Astrocyte of the cerebellum (primary cell): Measurements from ENCODE around the gene ART1.

Experiments used
- DNase-seq: peaks from one replicate; pipeline ENCODE4 v3.0.0-alpha.2; 2011; ENCODE audit warnings: low read depth
- H3K4me3 ChIP-seq: 2 replicates; pipeline ENCODE4 v1.5.1; 2011; ENCODE audit warnings: mild to moderate bottlenecking, low read depth, low read length, moderate library complexity
- CTCF ChIP-seq: IDR thresholded peaks from 2 replicates; pipeline ENCODE4 v1.5.1; 2012; ENCODE audit warnings: low read length, low read depth, moderate library complexity, mild to moderate bottlenecking; ENCODE audit errors: missing control alignments
- in situ Hi-C: cut with HindIII; loops from 2 replicates; pipeline ENCODE4 v1.10.0; 2017; ENCODE audit warnings: low sequenced_read_pairs

The ART1 gene

DNA sequence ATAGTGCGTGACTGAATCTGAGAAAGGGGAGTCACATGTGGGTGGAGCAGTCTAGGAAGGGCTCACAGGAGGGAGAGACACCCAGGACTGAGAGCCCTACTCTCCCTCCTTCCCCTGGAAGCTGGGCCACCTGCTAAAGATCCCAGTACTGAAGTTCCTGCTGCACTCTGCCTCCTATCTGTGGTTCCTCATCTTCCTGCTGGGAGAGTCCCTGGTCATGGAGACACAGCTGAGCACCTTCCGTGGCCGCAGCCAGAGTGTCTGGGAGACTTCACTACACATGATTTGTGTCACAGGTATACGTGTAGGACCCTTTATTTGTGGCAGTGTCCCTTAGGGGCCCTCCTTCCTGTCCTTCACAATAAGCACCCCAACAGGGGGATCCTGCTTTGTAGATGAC is 22.4 kb upstream of the ART1 start:
- H3K4me3 ChIP-seq: no peak overlapping the region
- in situ Hi-C loops: no loop called here
- TF ChIP-seq CTCF: no peak
- DNase-seq: no peak

DNA sequence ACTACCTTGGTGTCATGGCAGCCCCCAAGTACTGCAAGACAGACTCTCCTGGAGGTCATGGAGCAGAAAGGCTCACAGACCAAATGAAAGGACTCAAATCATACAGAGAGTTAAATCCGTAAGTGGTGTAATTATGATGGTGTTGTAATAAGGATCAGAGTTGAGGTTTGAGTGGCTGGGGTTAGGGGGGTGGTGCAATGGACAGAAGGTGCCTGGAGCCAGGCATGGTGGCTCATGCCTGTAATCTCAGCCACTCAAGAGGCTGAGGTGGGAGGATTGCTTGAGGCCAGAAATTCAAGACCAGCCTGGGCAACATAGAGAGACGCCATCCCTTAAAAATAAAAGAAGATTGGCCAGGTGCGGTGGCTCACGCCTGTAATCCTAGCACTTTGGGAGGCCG is 21.8 kb upstream of the ART1 start:
- DNase-seq: no peak
- in situ Hi-C loops: no loop called here
- H3K4me3 ChIP-seq: no peak overlapping the region
- no peak for TF ChIP-seq CTCF

DNA sequence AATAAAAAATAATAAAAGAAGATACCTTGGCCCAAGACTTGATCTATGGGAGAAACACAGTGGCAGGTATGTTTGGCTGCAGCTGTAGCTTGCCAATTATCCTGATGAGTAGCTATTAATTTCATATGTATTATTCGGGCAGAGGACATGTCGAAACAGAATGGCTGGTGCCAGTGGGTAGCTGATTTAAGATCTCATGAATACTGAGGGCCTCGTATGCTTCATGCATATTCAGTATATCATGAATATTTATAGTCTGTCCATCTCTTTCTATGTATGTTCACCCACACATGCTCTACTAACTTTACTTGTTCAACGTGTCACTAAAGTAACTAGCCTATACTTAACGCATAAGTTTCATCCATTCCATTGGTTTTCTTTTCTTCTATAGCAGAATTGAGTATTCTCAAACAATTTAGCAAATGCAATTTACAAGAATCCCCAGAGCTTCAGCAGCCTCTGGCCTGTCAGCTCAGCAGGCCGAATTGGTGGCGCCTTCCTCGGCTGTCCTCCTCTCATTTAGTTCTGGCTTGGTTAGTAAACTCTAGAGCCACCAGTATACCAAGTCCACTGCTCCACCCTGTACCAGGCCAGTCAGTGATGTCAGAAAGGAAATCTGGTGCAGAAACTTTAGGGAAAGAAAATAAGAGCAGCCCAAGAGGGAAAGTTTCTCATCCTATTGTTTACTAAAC is 21.0 kb upstream of the ART1 start:
- no peak for TF ChIP-seq CTCF
- in situ Hi-C loops: no loop called here
- no peak for DNase-seq
- no peak overlapping the region for H3K4me3 ChIP-seq

GRCh38 chr11:3626250-3626960 is 18.5 kb upstream of the ART1 start:
- no peak for DNase-seq
- in situ Hi-C loops: no loop called here
- TF ChIP-seq CTCF: no peak
- no peak overlapping the region for H3K4me3 ChIP-seq

DNA sequence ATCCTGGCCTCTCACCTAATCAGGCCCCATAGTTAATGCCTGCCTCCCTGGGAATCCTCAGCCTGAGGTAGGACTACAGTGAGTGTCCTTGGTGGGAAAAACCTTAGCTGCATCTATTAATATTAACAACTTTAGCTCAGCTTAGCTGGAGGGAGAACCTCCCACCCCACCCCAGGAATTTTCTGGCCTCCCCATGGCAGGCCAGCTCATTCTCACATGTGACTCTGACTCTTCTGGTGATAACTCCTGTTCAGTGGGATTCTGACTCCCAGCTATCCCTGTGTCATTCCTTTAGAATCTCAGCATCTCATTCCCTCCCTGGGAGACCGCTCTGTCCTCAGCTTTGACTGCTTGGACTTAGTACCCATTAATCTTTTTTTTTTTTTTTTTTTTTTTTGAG is 17.6 kb upstream of the ART1 start:
- DNase-seq: no peak
- TF ChIP-seq CTCF: no peak
- H3K4me3 ChIP-seq: no peak overlapping the region
- in situ Hi-C loops: no loop called here

- in situ Hi-C loops: loop anchor here (5.0 kb wide), 1 partner anchor 51 kb away; no protein-coding TSS in a partner anchor
- DNase-seq: no peak
- H3K4me3 ChIP-seq: no peak overlapping the region
- no peak for TF ChIP-seq CTCF
These were observed 13.6 kb upstream of the ART1 start for GRCh38 chr11:3631331-3631730.
